ENCODE data around the gene PSG1.

Gene PSG1

DNA sequence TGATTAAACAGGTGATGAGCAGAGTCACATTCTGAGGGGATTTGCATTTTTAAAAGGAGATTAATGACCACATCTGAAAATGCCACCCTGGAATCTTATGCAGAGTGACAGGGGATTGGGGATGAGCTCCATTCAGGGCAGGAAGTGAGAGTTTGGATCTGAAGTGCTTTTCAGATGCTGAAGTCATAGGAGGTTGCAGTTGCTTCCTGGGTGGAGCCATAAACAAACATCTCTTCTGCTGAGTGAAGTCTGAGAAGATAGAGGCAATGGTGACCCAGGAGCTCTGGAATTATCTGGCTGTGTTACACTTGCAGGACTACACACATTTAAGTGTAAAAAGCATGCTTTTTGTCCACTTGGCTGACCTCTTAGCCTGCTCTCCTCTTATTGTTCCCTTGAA lies 62.6 kb downstream of the PSG1 start:
- in situ Hi-C loops (cut with HindIII; ENCODE audit: low sequenced_read_pairs) = no loop called here
- no peak overlapping the region for H3K4me3 ChIP-seq (ENCODE audit: low read depth, low read length)
- TF ChIP-seq CTCF (IDR thresholded peaks at IDR 0.05; ENCODE audit: low read depth, low read length) = no peak
- no peak for DNase-seq (ENCODE audit: low read depth, low spot score)
